Activated B cell treated with CpG ODN at 0.5 μM for 24 hours (primary cell): Measurements from ENCODE around the gene CSAD. TPM values are rescaled to one million over a fixed set of nuclear protein-coding genes. Genes with fewer than 3 reads are reported as not detected.

ENCODE experiments used
- ATAC-seq: fragments of 200-7000 bp; cut with Tn5 transposase; one replicate; pipeline ENCODE4 v1.10.0; 2021; ENCODE audit warnings: low read depth, mild to moderate bottlenecking, moderate library complexity
- CTCF ChIA-PET: fragments of 350-600 bp; sonication (Branson Sonifier 250); formaldehyde crosslinking; loops from one replicate; lab custom pipeline; 2021; ENCODE audit warnings: antibody characterized with exemption; lab: Charles Lee
- POLR2A ChIA-PET: fragments of 350-600 bp; sonication (Branson Sonifier 250); formaldehyde crosslinking; loops from one replicate; lab custom pipeline; 2021; ENCODE audit warnings: antibody characterized with exemption; lab: Charles Lee
- DNase-seq: peaks from one replicate; pipeline ENCODE4 v3.0.0; 2022
- H3K27ac Mint-ChIP-seq: one replicate; pipeline ENCODE4 v1.8.0; 2020; ENCODE audit warnings: mixed read lengths
- H3K27me3 Mint-ChIP-seq: one replicate; pipeline ENCODE4 v1.8.0; 2021; ENCODE audit warnings: mixed read lengths
- H3K36me3 Mint-ChIP-seq: one replicate; pipeline ENCODE4 v1.8.0; 2021; ENCODE audit warnings: low read depth, mixed read lengths
- H3K4me1 Mint-ChIP-seq: one replicate; pipeline ENCODE4 v1.8.0; 2021; ENCODE audit warnings: mixed read lengths
- H3K4me3 Mint-ChIP-seq: one replicate; pipeline ENCODE4 v1.8.0; 2020; ENCODE audit warnings: mild to moderate bottlenecking, mixed read lengths
- H3K9me3 Mint-ChIP-seq: one replicate; pipeline ENCODE4 v1.8.0; 2020; ENCODE audit warnings: mixed read lengths
- CTCF ChIP-seq: fragments of 200-600 bp; IDR thresholded peaks from one replicate; pipeline ENCODE4 v1.8.0; 2022; ENCODE audit warnings: antibody characterized with exemption, mild to moderate bottlenecking
- intact Hi-C: fragments of 100-400 bp; cut with micrococcal nuclease; formaldehyde crosslinking; loops from one replicate; pipeline ENCODE4 v1.15.1; 2024
- total RNA-seq: library from RNA; stranded (reverse); gene quantifications from 2 replicates; pipeline ENCODE4 v1.2.3, GENCODE V29; 2022

The CSAD gene
- total RNA-seq, 1 donor from 2014 or later = 34.6 TPM

- no peaks in the 10 kb centered on the region for H3K36me3 Mint-ChIP-seq
- no peak overlapping the region for H3K27ac Mint-ChIP-seq
- H3K4me1 Mint-ChIP-seq = no peaks in the 10 kb centered on the region
- ChIA-PET POLR2A (no interaction called here), CTCF (no interaction called here)
- intact Hi-C loops = no loop called here
- H3K9me3 Mint-ChIP-seq = no peaks in the 10 kb centered on the region
- no peak overlapping the region for H3K4me3 Mint-ChIP-seq
- TF ChIP-seq CTCF = no peak
- H3K27me3 Mint-ChIP-seq = peaks cover 8% of the 10 kb centered on the region
- ATAC-seq (no peak), DNase-seq (no peak)
Measured at GRCh38 chr12:53124352-53124723, 56.4 kb downstream of the CSAD start.

GRCh38 chr12:53123578-53124351 is 57.0 kb downstream of the CSAD start:
- Mint-ChIP-seq H3K9me3 (no peaks in the 10 kb centered on the region), H3K4me1 (no peaks in the 10 kb centered on the region), H3K36me3 (no peaks in the 10 kb centered on the region), H3K4me3 (no peak overlapping the region), H3K27ac (no peak overlapping the region), H3K27me3 (peaks cover 4% of the 10 kb centered on the region)
- CTCF ChIA-PET = no interaction called here
- no peak for ATAC-seq
- no peak for DNase-seq
- no peak for TF ChIP-seq CTCF
- intact Hi-C loops = no loop called here
- POLR2A ChIA-PET = no interaction called here

- ATAC-seq = no peak
- no peak for TF ChIP-seq CTCF
- intact Hi-C loops = no loop called here
- ChIA-PET POLR2A (no interaction called here), CTCF (no interaction called here)
- no peaks in the 10 kb centered on the region for H3K9me3 Mint-ChIP-seq
- H3K27ac Mint-ChIP-seq = no peak overlapping the region
- no peaks in the 10 kb centered on the region for H3K36me3 Mint-ChIP-seq
- H3K4me3 Mint-ChIP-seq = no peak overlapping the region
- no peaks in the 10 kb centered on the region for H3K4me1 Mint-ChIP-seq
- DNase-seq = no peak
- H3K27me3 Mint-ChIP-seq = peaks cover 4% of the 10 kb centered on the region
Measured at GRCh38 chr12:53122961-53123468, 57.7 kb downstream of the CSAD start.

GRCh38 chr12:53120685-53121525 is 59.8 kb downstream of the CSAD start:
- Mint-ChIP-seq H3K27ac (no peak overlapping the region), H3K4me3 (no peak overlapping the region), H3K36me3 (no peaks in the 10 kb centered on the region), H3K27me3 (no peaks in the 10 kb centered on the region), H3K9me3 (no peaks in the 10 kb centered on the region), H3K4me1 (no peaks in the 10 kb centered on the region)
- CTCF ChIA-PET = no interaction called here
- ATAC-seq = no peak
- intact Hi-C loops = no loop called here
- DNase-seq = no peak
- POLR2A ChIA-PET = no interaction called here
- TF ChIP-seq CTCF = no peak

GRCh38 chr12:53118751-53119300 is 61.9 kb downstream of the CSAD start:
- no peaks in the 10 kb centered on the region for H3K9me3 Mint-ChIP-seq
- H3K4me3 Mint-ChIP-seq = no peak overlapping the region
- no peaks in the 10 kb centered on the region for H3K27me3 Mint-ChIP-seq
- no peak overlapping the region for H3K27ac Mint-ChIP-seq
- DNase-seq (no peak), ATAC-seq (no peak)
- H3K36me3 Mint-ChIP-seq = no peaks in the 10 kb centered on the region
- intact Hi-C loops = no loop called here
- TF ChIP-seq CTCF = no peak
- POLR2A ChIA-PET = no interaction called here
- H3K4me1 Mint-ChIP-seq = no peaks in the 10 kb centered on the region
- CTCF ChIA-PET = no interaction called here
